NB4 (cell line): ENCODE results near the gene SYCE3.
"Not testable (repeated sequence)": the region's sequence is repeated elsewhere in the genome, so short reads cannot be mapped to it uniquely, and the experiment has no call there.

ENCODE experiments used
- DNase-seq: peaks from one replicate; pipeline ENCODE4 v3.0.0; 2010; ENCODE audit warnings: low read depth
- H3K4me3 ChIP-seq: one replicate; pipeline ENCODE4 v1.5.1; 2011; ENCODE audit warnings: mild to moderate bottlenecking, low read depth, low read length, moderate library complexity
- MYC ChIP-seq: IDR thresholded peaks from 2 replicates; pipeline ENCODE4 v1.6.1; 2011; ENCODE audit warnings: low read depth, low read length
- POLR2A ChIP-seq: IDR thresholded peaks from 2 replicates; pipeline ENCODE4 v1.6.1; 2011; ENCODE audit warnings: mild to moderate bottlenecking; ENCODE audit not compliant: insufficient read length; ENCODE audit errors: extremely low read depth
- TF ChIP-seq, protein P1 (sequence below): IDR thresholded peaks from 2 replicates; pipeline ENCODE4 v1.6.1; 2011; ENCODE audit warnings: low read depth, low read length
- TF ChIP-seq, protein P2 (sequence below): IDR thresholded peaks from one replicate; pipeline ENCODE4 v1.5.1; 2012; ENCODE audit warnings: low read depth, low read length

SYCE3 gene

DNA sequence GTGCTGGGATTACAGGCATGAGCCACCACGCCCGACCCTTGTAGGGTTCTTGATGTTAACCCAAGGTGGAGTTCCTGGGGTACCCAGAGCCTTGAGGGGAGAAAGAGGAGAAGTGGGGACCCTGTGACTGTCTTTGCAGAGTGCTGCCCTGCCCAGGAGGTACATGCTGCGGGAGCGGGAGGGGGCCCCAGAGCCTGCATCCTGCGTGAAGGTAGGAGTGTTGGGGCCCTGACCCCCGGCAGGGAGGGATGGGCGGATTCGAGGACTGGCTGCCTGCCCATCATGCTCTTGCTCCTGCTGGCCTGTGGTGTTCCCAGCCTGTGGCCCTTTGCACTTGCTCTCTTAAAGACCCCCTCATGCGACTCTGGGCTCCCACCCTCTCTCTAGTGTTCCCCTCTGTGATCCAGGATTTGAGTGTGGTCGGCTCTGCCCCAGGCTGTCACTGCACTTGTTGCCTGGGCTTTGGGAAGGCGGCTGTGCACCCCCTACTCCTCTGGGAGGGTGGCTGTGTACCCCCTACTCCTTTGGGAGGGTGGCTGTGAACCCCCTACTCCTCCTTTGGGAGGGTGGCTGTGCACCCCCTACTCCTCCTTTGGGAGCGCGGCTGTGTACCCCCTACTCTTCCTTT is 41.8 kb downstream of the SYCE3 start:
- H3K4me3 ChIP-seq: no peak overlapping the region
- no peak for DNase-seq
- no peak for TF ChIP-seq POLR2A
- TF ChIP-seq, protein P1, sequence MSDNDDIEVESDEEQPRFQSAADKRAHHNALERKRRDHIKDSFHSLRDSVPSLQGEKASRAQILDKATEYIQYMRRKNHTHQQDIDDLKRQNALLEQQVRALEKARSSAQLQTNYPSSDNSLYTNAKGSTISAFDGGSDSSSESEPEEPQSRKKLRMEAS: no peak
- TF ChIP-seq, protein P2, sequence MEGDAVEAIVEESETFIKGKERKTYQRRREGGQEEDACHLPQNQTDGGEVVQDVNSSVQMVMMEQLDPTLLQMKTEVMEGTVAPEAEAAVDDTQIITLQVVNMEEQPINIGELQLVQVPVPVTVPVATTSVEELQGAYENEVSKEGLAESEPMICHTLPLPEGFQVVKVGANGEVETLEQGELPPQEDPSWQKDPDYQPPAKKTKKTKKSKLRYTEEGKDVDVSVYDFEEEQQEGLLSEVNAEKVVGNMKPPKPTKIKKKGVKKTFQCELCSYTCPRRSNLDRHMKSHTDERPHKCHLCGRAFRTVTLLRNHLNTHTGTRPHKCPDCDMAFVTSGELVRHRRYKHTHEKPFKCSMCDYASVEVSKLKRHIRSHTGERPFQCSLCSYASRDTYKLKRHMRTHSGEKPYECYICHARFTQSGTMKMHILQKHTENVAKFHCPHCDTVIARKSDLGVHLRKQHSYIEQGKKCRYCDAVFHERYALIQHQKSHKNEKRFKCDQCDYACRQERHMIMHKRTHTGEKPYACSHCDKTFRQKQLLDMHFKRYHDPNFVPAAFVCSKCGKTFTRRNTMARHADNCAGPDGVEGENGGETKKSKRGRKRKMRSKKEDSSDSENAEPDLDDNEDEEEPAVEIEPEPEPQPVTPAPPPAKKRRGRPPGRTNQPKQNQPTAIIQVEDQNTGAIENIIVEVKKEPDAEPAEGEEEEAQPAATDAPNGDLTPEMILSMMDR: no peak
- no peak for TF ChIP-seq MYC

DNA sequence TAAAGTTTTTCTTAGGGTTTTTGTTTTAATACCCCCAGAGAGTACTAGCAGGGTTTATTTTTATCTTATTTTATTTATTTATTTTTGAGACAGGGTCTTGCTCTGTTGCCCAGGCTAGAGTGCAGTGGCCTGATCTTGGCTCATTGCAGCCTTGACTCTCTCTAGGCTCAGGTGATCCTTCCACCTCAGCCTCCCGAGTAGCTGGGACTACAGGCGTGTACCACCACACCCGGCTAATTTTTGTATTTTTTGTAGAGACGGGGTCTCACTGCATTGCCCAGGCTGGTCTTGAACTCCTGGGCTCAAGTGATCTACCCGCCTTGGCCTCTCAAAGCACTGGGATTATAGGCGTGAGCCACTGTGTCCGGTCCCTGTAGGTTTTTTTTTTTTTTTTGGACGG is 42.5 kb downstream of the SYCE3 start:
- not testable (repeated sequence) for H3K4me3 ChIP-seq, DNase-seq

DNA sequence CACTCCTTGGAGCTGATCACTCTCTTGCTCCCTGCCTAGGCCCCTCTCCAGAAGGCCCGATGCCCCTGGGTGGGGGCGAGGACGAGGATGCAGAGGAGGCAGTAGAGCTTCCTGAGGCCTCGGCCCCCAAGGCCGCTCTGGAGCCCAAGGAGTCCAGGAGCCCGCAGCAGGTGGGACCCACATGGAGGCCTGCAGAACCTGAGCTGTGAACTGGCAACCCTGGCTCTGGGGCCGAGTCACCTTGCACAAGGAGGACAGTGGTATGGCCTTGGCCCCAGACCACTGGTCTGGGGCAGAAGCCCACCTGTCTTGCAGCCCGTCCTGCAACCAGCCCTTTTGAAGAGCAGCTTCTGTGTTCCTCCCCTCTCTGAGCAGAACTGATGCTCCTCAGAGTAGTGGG is 43.6 kb downstream of the SYCE3 start:
- TF ChIP-seq, protein P1: no peak
- no peak for TF ChIP-seq POLR2A
- TF ChIP-seq, protein P2: no peak
- TF ChIP-seq MYC: no peak
- no peak for DNase-seq
- no peak overlapping the region for H3K4me3 ChIP-seq

DNA sequence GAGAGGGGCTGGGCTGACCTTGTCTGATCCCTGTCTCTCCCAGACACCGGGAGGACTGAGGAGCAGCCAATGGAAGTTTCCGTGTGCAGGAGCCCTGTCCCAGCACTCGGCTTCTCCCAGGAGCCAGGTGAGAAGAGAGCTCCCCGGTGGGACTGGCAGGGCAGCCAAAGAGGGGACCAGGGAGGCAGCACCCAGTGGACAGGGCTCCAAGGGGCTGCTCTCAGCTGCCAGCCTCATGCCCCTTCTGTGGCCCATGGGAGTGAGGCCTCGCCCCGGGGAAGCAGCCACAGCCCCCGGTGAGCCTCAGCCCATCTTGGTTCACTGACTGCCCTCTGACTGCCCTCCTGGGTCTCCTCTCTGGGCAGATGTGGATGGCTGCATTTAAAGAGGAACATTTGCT is 44.1 kb downstream of the SYCE3 start:
- TF ChIP-seq MYC (no peak), POLR2A (no peak)
- TF ChIP-seq, protein P1: no peak
- TF ChIP-seq, protein P2: no peak
- no peak overlapping the region for H3K4me3 ChIP-seq
- DNase-seq: no peak

DNA sequence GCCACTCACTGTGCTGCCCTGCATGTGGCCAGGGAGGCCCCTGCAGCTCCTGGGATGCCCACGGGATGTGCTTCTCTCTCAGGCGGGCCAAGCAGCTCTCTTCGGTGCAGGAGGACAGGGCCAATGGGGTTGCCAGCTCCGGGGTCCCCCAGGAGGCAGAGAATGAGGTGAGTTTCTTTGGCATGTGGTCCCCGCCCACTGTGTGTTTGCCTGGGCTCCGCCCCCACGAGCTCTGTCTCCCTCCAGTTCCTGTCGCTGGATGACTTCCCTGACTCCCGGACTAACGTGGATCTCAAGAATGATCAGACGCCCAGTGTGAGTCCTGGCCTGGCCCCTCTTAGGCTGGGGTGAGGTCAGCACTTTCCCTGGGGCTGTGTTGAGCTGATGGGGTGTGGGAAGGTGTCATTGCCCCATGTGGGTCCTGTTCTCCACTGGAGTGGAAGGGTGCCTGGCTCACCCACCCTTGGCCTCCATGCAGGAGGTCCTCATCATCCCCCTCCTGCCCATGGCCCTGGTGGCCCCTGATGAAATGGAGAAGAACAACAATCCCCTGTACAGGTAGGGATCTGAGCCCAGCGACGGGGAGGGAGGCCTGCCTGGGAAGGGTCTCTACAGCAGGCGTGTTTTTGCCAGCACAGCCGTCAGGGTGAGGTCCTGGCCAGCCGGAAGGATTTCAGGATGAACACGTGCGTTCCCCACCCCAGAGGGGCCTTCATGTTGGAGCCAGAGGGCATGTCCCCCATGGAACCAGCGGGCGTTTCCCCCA is 45.0 kb downstream of the SYCE3 start:
- DNase-seq: no peak
- TF ChIP-seq MYC (no peak), POLR2A (no peak)
- TF ChIP-seq, protein P2: no peak
- TF ChIP-seq, protein P1: no peak
- no peak overlapping the region for H3K4me3 ChIP-seq

DNA sequence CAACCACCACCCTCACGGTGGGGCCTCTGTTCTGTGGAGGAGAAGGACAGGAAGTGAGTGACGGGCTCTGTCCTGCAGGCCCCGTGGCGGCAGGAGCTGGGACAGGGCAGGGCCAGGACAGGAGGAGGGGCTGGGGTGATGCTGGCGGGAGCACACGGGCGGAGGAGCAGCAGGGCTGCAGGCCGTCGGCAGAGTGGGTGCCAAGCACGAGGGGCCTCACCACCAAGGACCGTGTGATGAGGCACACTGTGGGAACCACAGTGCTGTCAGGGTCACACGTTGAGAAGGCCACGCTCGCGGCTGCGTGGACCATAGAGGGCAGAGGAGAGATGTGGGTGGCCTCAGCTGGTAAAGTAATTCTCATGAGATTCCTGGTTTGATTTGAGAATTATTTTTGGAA is 45.8 kb downstream of the SYCE3 start:
- no peak for TF ChIP-seq MYC
- TF ChIP-seq POLR2A: no peak
- TF ChIP-seq, protein P2: no peak
- TF ChIP-seq, protein P1: no peak
- no peak overlapping the region for H3K4me3 ChIP-seq
- DNase-seq: no peak
